NB4 (cell line): ENCODE data around the gene MTREX.

Experiments
- DNase-seq: peaks from one replicate; pipeline ENCODE4 v3.0.0; 2010; ENCODE audit warnings: low read depth
- H3K4me3 ChIP-seq: one replicate; pipeline ENCODE4 v1.5.1; 2011; ENCODE audit warnings: mild to moderate bottlenecking, low read depth, low read length, moderate library complexity
- CTCF ChIP-seq: IDR thresholded peaks from one replicate; pipeline ENCODE4 v1.5.1; 2012; ENCODE audit warnings: low read depth, low read length
- MAX ChIP-seq: IDR thresholded peaks from 2 replicates; pipeline ENCODE4 v1.6.1; 2011; ENCODE audit warnings: low read depth, low read length
- MYC ChIP-seq: IDR thresholded peaks from 2 replicates; pipeline ENCODE4 v1.6.1; 2011; ENCODE audit warnings: low read depth, low read length
- POLR2A ChIP-seq: IDR thresholded peaks from 2 replicates; pipeline ENCODE4 v1.6.1; 2011; ENCODE audit warnings: mild to moderate bottlenecking; ENCODE audit not compliant: insufficient read length; ENCODE audit errors: extremely low read depth

The MTREX gene

GRCh38 chr5:55360190-55360589 lies 52.4 kb downstream of the MTREX start:
- no peak for TF ChIP-seq MYC
- no peak for TF ChIP-seq POLR2A
- TF ChIP-seq MAX, result no peak
- TF ChIP-seq CTCF, result no peak

GRCh38 chr5:55363856-55364255 lies 56.1 kb downstream of the MTREX start:
- TF ChIP-seq MYC (no peak), MAX (no peak), CTCF (no peak), POLR2A (no peak)
- DNase-seq, result no peak
- no peak overlapping the region for H3K4me3 ChIP-seq

More at GRCh38 chr5:55360190-55360589, 52.4 kb downstream of the MTREX start:
- no peak for DNase-seq
- H3K4me3 ChIP-seq, result no peak overlapping the region

- DNase-seq, result no peak
- TF ChIP-seq MAX, result no peak
- no peak for TF ChIP-seq POLR2A
- TF ChIP-seq MYC, result no peak
- no peak for TF ChIP-seq CTCF
- no peak overlapping the region for H3K4me3 ChIP-seq
These were observed 56.8 kb downstream of the MTREX start for GRCh38 chr5:55364537-55365055.

- H3K4me3 ChIP-seq, result no peak overlapping the region
- DNase-seq, result no peak
- no peak for TF ChIP-seq POLR2A
- no peak for TF ChIP-seq MYC
- TF ChIP-seq CTCF, result no peak
- no peak for TF ChIP-seq MAX
These were observed 62.6 kb downstream of the MTREX start for GRCh38 chr5:55370291-55370925.

- TF ChIP-seq CTCF (no peak), MYC (no peak), MAX (no peak), POLR2A (no peak)
- DNase-seq, result no peak
- H3K4me3 ChIP-seq, result no peak overlapping the region
These were observed 63.4 kb downstream of the MTREX start for GRCh38 chr5:55371145-55371544.
